Activated CD8-positive, alpha-beta memory T cell treated with anti-CD3 and anti-CD28 coated beads, Interleukin-2, amount 10 ng/mL, durations not matched to agents 7 days and 5 days (primary cell): Measurements from ENCODE around the gene HLA-DOA. TPM values are rescaled to one million over a fixed set of nuclear protein-coding genes. Genes with fewer than 3 reads are reported as not detected.
A peak's percentile ranks its signal among the peaks of the same experiment; 100 is the strongest.

Experiments used
- ATAC-seq: fragments of 150-1000 bp; cut with Tn5 transposase; one replicate; pipeline ENCODE4 v1.10.0; 2021; ENCODE audit warnings: moderate library complexity
- CTCF ChIA-PET: fragments of 350-600 bp; sonication (Branson Sonifier 250); formaldehyde crosslinking; loops from one replicate; lab custom pipeline; 2021; ENCODE audit warnings: antibody characterized with exemption; lab: Charles Lee
- DNase-seq: peaks from one replicate; pipeline ENCODE4 v3.0.0-alpha.2; 2020
- H3K27ac Mint-ChIP-seq: one replicate; pipeline ENCODE4 v1.8.0; 2021; ENCODE audit warnings: mild to moderate bottlenecking, mixed read lengths
- H3K27me3 Mint-ChIP-seq: one replicate; pipeline ENCODE4 v1.8.0; 2021; ENCODE audit warnings: mixed read lengths
- H3K36me3 Mint-ChIP-seq: one replicate; pipeline ENCODE4 v1.8.0; 2021; ENCODE audit warnings: mild to moderate bottlenecking, mixed read lengths
- H3K4me1 Mint-ChIP-seq: one replicate; pipeline ENCODE4 v1.8.0; 2021; ENCODE audit warnings: mixed read lengths
- H3K4me3 Mint-ChIP-seq: one replicate; pipeline ENCODE4 v1.8.0; 2021; ENCODE audit warnings: mild to moderate bottlenecking, moderate library complexity, mixed read lengths
- H3K9me3 Mint-ChIP-seq: one replicate; pipeline ENCODE4 v1.8.0; 2022; ENCODE audit warnings: low read depth, mixed read lengths
- total RNA-seq, 2 experiments: library from RNA; stranded (reverse); gene quantifications; one replicate each; pipeline ENCODE4 v1.2.3, GENCODE V29; 2021

HLA-DOA gene
- total RNA-seq, 2 experiments from 2014 or later: 11.8 to 16.7 TPM

DNA sequence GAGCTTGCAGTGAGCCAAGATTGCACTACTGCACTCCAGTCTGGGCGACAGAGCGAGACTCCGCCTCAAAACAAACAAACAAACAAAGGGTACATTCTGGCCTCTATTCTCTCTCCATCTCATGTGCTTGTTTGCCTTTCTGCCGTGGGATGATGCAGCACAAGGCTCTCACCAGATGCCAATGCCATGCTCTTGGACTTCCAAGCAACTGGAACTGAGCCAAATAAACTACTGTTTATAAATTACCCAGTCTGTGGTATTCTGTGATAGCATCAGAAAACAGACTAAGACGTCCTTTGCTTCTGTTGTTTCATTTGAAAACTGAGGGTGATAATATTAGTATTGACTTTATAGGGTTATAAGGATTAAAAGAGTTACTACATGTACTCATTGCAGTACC lies 44.6 kb downstream of the HLA-DOA start:
- no peak for ATAC-seq
- Mint-ChIP-seq H3K9me3 (no peaks in the 10 kb centered on the region), H3K4me1 (peaks cover 48% of the 10 kb centered on the region), H3K27ac (no peak overlapping the region), H3K27me3 (no peaks in the 10 kb centered on the region), H3K36me3 (peaks cover 22% of the 10 kb centered on the region), H3K4me3 (no peak overlapping the region)
- CTCF ChIA-PET: interaction anchor here (1.1 to 17.8 kb wide), 3 partner anchors 10 to 71 kb away, joined by 3 to 249 read pairs (median 3); partner anchors contain the start of gene HLA-DMA
- no peak for DNase-seq

GRCh38 chr6:32963866-32964265 lies 45.5 kb downstream of the HLA-DOA start:
- DNase-seq: no peak
- Mint-ChIP-seq H3K4me3 (no peak overlapping the region), H3K36me3 (peaks cover 22% of the 10 kb centered on the region), H3K4me1 (peaks cover 52% of the 10 kb centered on the region), H3K9me3 (no peaks in the 10 kb centered on the region), H3K27me3 (no peaks in the 10 kb centered on the region), H3K27ac (no peak overlapping the region)
- no peak for ATAC-seq
- CTCF ChIA-PET: interaction anchor here (0.6 to 17.8 kb wide), 8 partner anchors 9 to 234 kb away, joined by 3 to 249 read pairs (median 4); partner anchors contain the start of genes HLA-DMA and TAP2

DNA sequence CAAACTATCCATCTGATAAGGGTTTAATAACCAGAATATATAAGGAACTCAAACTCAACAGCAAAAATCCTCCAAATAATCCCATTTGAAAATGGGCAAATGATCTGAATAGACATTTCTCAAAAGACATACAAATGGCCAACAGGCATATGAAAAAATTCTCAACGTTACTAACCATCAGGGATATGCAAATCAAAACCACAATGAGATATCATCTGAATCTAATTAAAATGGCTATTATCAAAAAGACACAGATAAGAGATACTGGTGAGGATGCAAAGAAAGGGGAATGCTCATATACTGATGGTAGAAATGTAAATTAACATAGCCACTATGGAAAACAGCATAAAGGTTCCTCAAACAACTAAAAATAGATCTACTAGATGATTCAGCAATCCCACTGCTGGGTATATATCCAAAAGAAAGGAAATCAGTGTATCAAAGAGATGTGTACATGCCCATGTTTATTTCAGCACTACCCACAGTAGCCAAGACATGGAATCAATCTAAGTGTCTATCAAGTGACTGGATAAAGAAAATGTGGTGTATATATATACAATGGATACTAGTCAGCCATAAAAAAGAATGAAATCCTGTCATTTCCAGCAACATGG lies 47.1 kb downstream of the HLA-DOA start:
- no peak for DNase-seq
- Mint-ChIP-seq H3K36me3 (peaks cover 27% of the 10 kb centered on the region), H3K27ac (no peak overlapping the region), H3K9me3 (no peaks in the 10 kb centered on the region), H3K27me3 (no peaks in the 10 kb centered on the region), H3K4me3 (no peak overlapping the region), H3K4me1 (peaks cover 52% of the 10 kb centered on the region)
- no peak for ATAC-seq
- CTCF ChIA-PET: interaction anchor here (1.0 to 17.8 kb wide), 6 partner anchors 8 to 94 kb away, joined by 4 to 249 read pairs (median 6); partner anchors contain the start of gene HLA-DMA

DNA sequence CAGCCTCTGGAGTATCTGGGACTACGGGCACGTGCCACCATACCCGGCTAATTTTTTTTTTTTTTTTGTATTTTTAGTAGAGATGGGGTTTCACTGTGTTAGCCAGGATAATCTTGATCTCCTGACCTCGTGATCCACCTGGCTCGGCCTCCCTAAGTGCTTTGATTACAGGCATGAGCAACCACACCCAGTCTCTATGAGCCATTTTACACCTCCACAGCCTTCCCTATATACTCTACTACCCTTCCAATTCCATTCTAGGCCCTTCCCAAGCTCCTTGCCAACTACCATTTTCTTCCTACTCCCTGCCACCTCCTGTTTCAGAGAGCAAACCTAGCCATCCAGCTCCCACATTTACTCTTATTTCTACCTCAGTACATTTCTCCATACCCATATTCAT lies 48.8 kb downstream of the HLA-DOA start:
- no peak overlapping the region for H3K27ac Mint-ChIP-seq
- peaks cover 27% of the 10 kb centered on the region for H3K36me3 Mint-ChIP-seq
- peaks cover 41% of the 10 kb centered on the region for H3K4me1 Mint-ChIP-seq
- CTCF ChIA-PET: interaction anchor here (1.0 to 17.8 kb wide), 4 partner anchors 6 to 121 kb away, joined by 3 to 249 read pairs (median 6); partner anchors contain the start of gene HLA-DMA
- DNase-seq (no peak), ATAC-seq (no peak)
- no peaks in the 10 kb centered on the region for H3K27me3 Mint-ChIP-seq
- H3K4me3 Mint-ChIP-seq: no peak overlapping the region
- no peaks in the 10 kb centered on the region for H3K9me3 Mint-ChIP-seq

DNA sequence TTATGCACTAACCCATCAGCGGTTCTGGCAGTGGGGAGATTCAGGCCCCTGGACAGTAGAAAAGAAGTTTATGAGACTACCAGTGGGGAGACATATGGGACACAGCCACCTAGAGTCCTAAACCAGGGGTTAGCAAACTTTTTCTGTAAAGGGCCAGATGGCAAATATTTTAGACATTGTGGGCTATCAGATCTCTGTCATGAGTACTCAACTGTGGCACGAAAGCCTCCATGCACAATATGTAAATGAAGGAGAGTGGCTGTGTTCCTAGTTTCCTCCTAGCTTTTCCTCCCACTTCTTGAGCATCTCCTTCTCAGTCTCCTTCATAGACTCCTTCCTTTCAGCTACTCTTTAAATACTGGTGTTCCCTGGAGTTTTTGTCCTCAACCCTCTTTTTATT lies 53.2 kb downstream of the HLA-DOA start:
- Mint-ChIP-seq H3K27ac (no peak overlapping the region), H3K27me3 (no peaks in the 10 kb centered on the region), H3K4me3 (no peak overlapping the region), H3K9me3 (no peaks in the 10 kb centered on the region), H3K36me3 (peaks cover 14% of the 10 kb centered on the region), H3K4me1 (peaks cover 44% of the 10 kb centered on the region)
- CTCF ChIA-PET: interaction anchor here (1.2 to 10.8 kb wide), 8 partner anchors 13 to 88 kb away, joined by 3 to 249 read pairs (median 58); partner anchors contain the start of genes BRD2 and HLA-DMB
- DNase-seq (no peak), ATAC-seq (no peak)

DNA sequence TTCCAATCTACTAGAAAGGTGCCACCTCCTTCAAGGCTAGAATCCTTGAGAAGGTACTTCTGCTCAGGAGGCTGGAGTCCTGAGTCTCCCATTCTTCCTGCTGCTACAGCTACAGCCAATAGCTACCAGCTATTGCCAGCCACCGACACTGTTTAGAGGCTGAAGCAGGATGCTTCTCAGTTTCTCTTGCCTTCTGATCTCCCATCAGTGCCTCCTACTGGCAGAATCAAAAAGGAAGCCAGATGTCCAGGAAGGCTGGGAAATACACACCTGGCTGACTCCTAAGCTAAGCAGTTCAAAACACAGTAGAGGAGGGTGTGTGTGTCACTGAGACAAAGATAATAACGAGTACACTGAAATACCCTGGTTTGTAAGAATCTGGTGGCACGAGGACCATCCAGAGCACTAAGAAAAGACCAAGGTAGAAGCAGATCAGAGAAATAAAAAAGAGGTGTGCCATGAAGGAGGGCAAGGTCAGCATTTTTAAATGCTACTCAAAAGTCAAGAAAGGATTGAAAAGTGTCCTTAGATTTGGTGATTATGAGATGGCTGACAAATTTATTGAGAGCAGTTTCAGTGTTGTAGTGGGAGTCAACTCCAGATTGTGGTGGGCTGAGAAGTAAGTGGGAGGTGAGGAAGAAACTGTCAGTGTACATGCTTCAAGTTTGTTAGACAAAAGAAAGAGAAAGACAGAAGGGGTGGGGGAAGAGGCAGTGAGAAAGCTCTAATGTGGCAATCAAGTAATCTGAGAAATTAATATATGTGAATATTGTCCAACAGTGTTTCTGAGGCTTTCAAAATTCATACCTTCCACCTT lies 54.2 kb downstream of the HLA-DOA start:
- H3K36me3 Mint-ChIP-seq: peaks cover 15% of the 10 kb centered on the region
- ATAC-seq (peak; percentile 13), DNase-seq (peak; percentile 56)
- H3K27me3 Mint-ChIP-seq: no peaks in the 10 kb centered on the region
- peaks cover 51% of the 10 kb centered on the region for H3K4me1 Mint-ChIP-seq
- CTCF ChIA-PET: interaction anchor here (0.7 to 10.8 kb wide), 19 partner anchors 14 to 189 kb away, joined by 3 to 249 read pairs (median 6); partner anchors contain the start of genes BRD2, HLA-DMB and TAP2
- H3K9me3 Mint-ChIP-seq: no peaks in the 10 kb centered on the region
- H3K4me3 Mint-ChIP-seq: no peak overlapping the region
- peak overlapping the region; percentile 8 for H3K27ac Mint-ChIP-seq

GRCh38 chr6:32954267-32954666 lies 55.1 kb downstream of the HLA-DOA start:
- DNase-seq (no peak), ATAC-seq (no peak)
- Mint-ChIP-seq H3K4me3 (no peak overlapping the region), H3K27ac (no peak overlapping the region), H3K27me3 (no peaks in the 10 kb centered on the region), H3K4me1 (peaks cover 57% of the 10 kb centered on the region), H3K9me3 (no peaks in the 10 kb centered on the region), H3K36me3 (peaks cover 15% of the 10 kb centered on the region)
- CTCF ChIA-PET: interaction anchor here (0.8 to 10.8 kb wide), 22 partner anchors 13 to 189 kb away, joined by 3 to 249 read pairs (median 8); partner anchors contain the start of genes BRD2, HLA-DMB, PSMB9 and TAP1

Other genes with a start within 250 kb of the HLA-DOA start
- 1 to 10 TPM; 2.9 to 4.2 TPM for gene HLA-DQB2, start 246.1 kb downstream of the HLA-DOA start, total RNA-seq
- gene HLA-DOB, start 192.6 kb downstream of the HLA-DOA start, total RNA-seq: 1 to 10 TPM; 2.7 to 3.9 TPM
- 100 to 1,000 TPM; 242 to 258 TPM for gene TAP2, start 170.9 kb downstream of the HLA-DOA start, total RNA-seq
- 100 to 1,000 TPM; 461 to 464 TPM for gene PSMB8, start 165.5 kb downstream of the HLA-DOA start, total RNA-seq
- gene TAP1, start 155.9 kb downstream of the HLA-DOA start, total RNA-seq: 100 to 1,000 TPM; 407 to 417 TPM
- gene PSMB9, start 155.4 kb downstream of the HLA-DOA start, total RNA-seq: 100 to 1,000 TPM; 402 to 473 TPM
- gene HLA-DMB, start 68.6 kb downstream of the HLA-DOA start, total RNA-seq: 10 to 100 TPM; 22.7 to 31.2 TPM
- gene HLA-DMA, start 56.5 kb downstream of the HLA-DOA start, total RNA-seq: 10 to 100 TPM; 57.9 to 60.9 TPM
- gene BRD2, start 41.0 kb downstream of the HLA-DOA start, total RNA-seq: 100 to 1,000 TPM; 309 to 336 TPM
- 100 to 1,000 TPM; 276 to 299 TPM for gene HLA-DPA1, start 64.1 kb upstream of the HLA-DOA start, total RNA-seq
- gene HLA-DPB1, start 66.4 kb upstream of the HLA-DOA start, total RNA-seq: 100 to 1,000 TPM; 113 to 150 TPM
- under 1 TPM; 0.77 to 0.79 TPM for gene COL11A2, start 182.9 kb upstream of the HLA-DOA start, total RNA-seq
- gene RXRB, start 191.1 kb upstream of the HLA-DOA start, total RNA-seq: 10 to 100 TPM; 36.0 to 38.9 TPM
- 10 to 100 TPM; 50.1 to 63.9 TPM for gene SLC39A7, start 191.3 kb upstream of the HLA-DOA start, total RNA-seq
- 10 to 100 TPM; 18.6 to 20.9 TPM for gene HSD17B8, start 195.1 kb upstream of the HLA-DOA start, total RNA-seq
- 10 to 100 TPM; 32.6 to 37.8 TPM for gene RING1, start 198.9 kb upstream of the HLA-DOA start, total RNA-seq